Mesangial cell (primary cell): ENCODE measurements around the gene EYA4. TPM values are rescaled to one million over a fixed set of nuclear protein-coding genes. Genes with fewer than 3 reads are reported as not detected.

Experiments
- total RNA-seq: library from RNA; depleted of rRNA; stranded (reverse); fragments of >200 nt; gene quantifications from 2 replicates; pipeline ENCODE4 v1.2.3, GENCODE V29; 2015

EYA4 gene
- 0.16 and 1.5 TPM in 2 replicates for total RNA-seq

GRCh38 chr6:133241086-133241900 is at the start of gene EYA4:
Gene EYA4 (plus strand): TSS chr6:133241357. CDS start chr6:133274781, 33,424 bp downstream.

